Uterus (tissue), 4 donors: ENCODE measurements around the gene XRN2. TPM values are rescaled to one million over a fixed set of nuclear protein-coding genes. Genes with fewer than 3 reads are reported as not detected.

Source experiments
- DNase-seq, 2 donors: peaks; one replicate each; pipeline ENCODE4 v3.0.0-alpha.2; 2019 to 2020
- H3K27ac ChIP-seq, 2 donors: fragments of 200-600 bp; sonication (generic); 1 replicate in 1 of 2; 2 replicates in 1 of 2; pipeline ENCODE4 v1.5.1; 2016 to 2018
- H3K27me3 ChIP-seq, 2 donors: fragments of 200-600 bp; sonication (generic); one replicate each; pipeline ENCODE4 v1.5.1; 2018 to 2019; ENCODE audit warnings: control low read depth in 1 of 2
- H3K36me3 ChIP-seq, 2 donors: fragments of 200-600 bp; sonication (generic); one replicate each; pipeline ENCODE4 v1.5.1; 2019; ENCODE audit warnings: control low read depth in 1 of 2
- H3K4me1 ChIP-seq, 2 donors: fragments of 200-600 bp; sonication (generic); one replicate each; pipeline ENCODE4 v1.5.1; 2018 to 2019; ENCODE audit warnings: control low read depth in 1 of 2
- H3K4me3 ChIP-seq, 2 donors: fragments of 200-600 bp; sonication (generic); 1 replicate in 1 of 2; 2 replicates in 1 of 2; pipeline ENCODE4 v1.5.1; 2018 to 2019; ENCODE audit warnings: mild to moderate bottlenecking in 1 of 2
- H3K9me3 ChIP-seq, 2 donors: fragments of 200-600 bp; sonication (generic); one replicate each; pipeline ENCODE4 v1.5.1; 2019; ENCODE audit warnings: control low read depth in 1 of 2
- CTCF ChIP-seq, 4 experiments: fragments of 200-600 bp in 2 of 4; fragments of 450-650 bp in 2 of 4; sonication (generic) in 2 of 4; IDR thresholded peaks; one replicate each; pipeline ENCODE4 v1.5.1; 2016 to 2019; ENCODE audit warnings: antibody characterized with exemption in 4 of 4, mild to moderate bottlenecking in 2 of 4, moderate library complexity in 1 of 4
- POLR2A ChIP-seq, 2 donors: fragments of 450-650 bp; IDR thresholded peaks; one replicate each; pipeline ENCODE4 v1.6.1; 2016; ENCODE audit warnings: antibody characterized with exemption in 2 of 2, mild to moderate bottlenecking in 1 of 2, moderate library complexity in 1 of 2
- intact Hi-C: fragments of 100-400 bp; cut with DNase I; formaldehyde crosslinking; loops from one replicate; pipeline ENCODE4 v1.15.1; 2023; ENCODE audit warnings: low total_unique reads
- total RNA-seq, 4 donors: library from RNA; depleted of rRNA in 3 of 4; stranded (reverse); fragments of >200 nt in 3 of 4; gene quantifications; one replicate each; pipeline versions ENCODE4 v1.1.0 to v1.2.4, GENCODE V29; 2014 to 2023
- donor health status: DM: yes; HTN: yes; CAD: no.

The XRN2 gene
- total RNA-seq, 4 donors from 2014 or later, result 32.6 to 100 (median 51.7) TPM

GRCh38 chr20:21294755-21295154, 8.4 kb upstream of the XRN2 start:
- H3K36me3 ChIP-seq, result no peaks in the 10 kb centered on the region
- no peak overlapping the region for H3K27ac ChIP-seq
- no peaks in the 10 kb centered on the region for H3K9me3 ChIP-seq
- no peaks in the 10 kb centered on the region for H3K27me3 ChIP-seq
- no peak for DNase-seq
- H3K4me1 ChIP-seq, result no peaks in the 10 kb centered on the region
- no peak overlapping the region for H3K4me3 ChIP-seq
- intact Hi-C loops, result no loop called here
- TF ChIP-seq POLR2A (IDR thresholded peaks at IDR 0.05) (no peak), CTCF (IDR thresholded peaks at IDR 0.05) (no peak)

GRCh38 chr20:21301940-21302663, 1.0 kb upstream of the XRN2 start:
- peak overlapping the region; percentile 92 to 93 for H3K27ac ChIP-seq
- H3K4me3 ChIP-seq, result peak overlapping the region; percentile 76 to 80
- peaks cover 0 to 11% of the 10 kb centered on the region in 2 donors for H3K4me1 ChIP-seq
- H3K9me3 ChIP-seq, result no peaks in the 10 kb centered on the region
- intact Hi-C loops, result no loop called here
- no peak for DNase-seq
- no peaks in the 10 kb centered on the region for H3K27me3 ChIP-seq
- no peaks in the 10 kb centered on the region for H3K36me3 ChIP-seq
- TF ChIP-seq POLR2A (IDR thresholded peaks at IDR 0.05) (no peak), CTCF (IDR thresholded peaks at IDR 0.05) (no peak)

- Histone ChIP-seq H3K9me3 (no peaks in the 10 kb centered on the region), H3K4me1 (peaks cover 0 to 11% of the 10 kb centered on the region in 2 donors), H3K36me3 (no peaks in the 10 kb centered on the region), H3K27me3 (no peaks in the 10 kb centered on the region), H3K4me3 (peak overlapping the region; percentile 76 to 80), H3K27ac (peak overlapping the region; percentile 92 to 93)
- DNase-seq, result no peak
- intact Hi-C loops, result no loop called here
- TF ChIP-seq POLR2A (IDR thresholded peaks at IDR 0.05) (no peak), CTCF (IDR thresholded peaks at IDR 0.05) (no peak)
Measured at GRCh38 chr20:21302664-21303060, 469 bp upstream of the XRN2 start.

GRCh38 chr20:21303872-21304586, 898 bp downstream of the XRN2 start:
- H3K9me3 ChIP-seq, result no peaks in the 10 kb centered on the region
- intact Hi-C loops, result no loop called here
- H3K27me3 ChIP-seq, result no peaks in the 10 kb centered on the region
- peak overlapping the region; percentile 92 to 93 for H3K27ac ChIP-seq
- peaks cover 0 to 11% of the 10 kb centered on the region in 2 donors for H3K4me1 ChIP-seq
- peak overlapping the region; percentile 76 to 80 for H3K4me3 ChIP-seq
- H3K36me3 ChIP-seq, result no peaks in the 10 kb centered on the region
- TF ChIP-seq POLR2A (IDR thresholded peaks at IDR 0.05) (no peak), CTCF (IDR thresholded peaks at IDR 0.05) (no peak)
- DNase-seq, result no peak

- peaks cover 0 to 11% of the 10 kb centered on the region in 2 donors for H3K4me1 ChIP-seq
- no peaks in the 10 kb centered on the region for H3K36me3 ChIP-seq
- H3K27ac ChIP-seq, result no peak overlapping the region
- intact Hi-C loops, result no loop called here
- H3K9me3 ChIP-seq, result no peaks in the 10 kb centered on the region
- DNase-seq, result no peak
- no peak overlapping the region for H3K4me3 ChIP-seq
- TF ChIP-seq POLR2A (IDR thresholded peaks at IDR 0.05) (no peak), CTCF (IDR thresholded peaks at IDR 0.05) (no peak)
- H3K27me3 ChIP-seq, result no peaks in the 10 kb centered on the region
Measured at GRCh38 chr20:21308340-21308739, 5.2 kb downstream of the XRN2 start.
